ENCODE data around the gene CDH24. TPM values are rescaled to one million over a fixed set of nuclear protein-coding genes. Genes with fewer than 3 reads are reported as not detected.

Gene CDH24
- total RNA-seq, 2 donors from 2014 or later: 16.9 to 17.2 TPM

DNA sequence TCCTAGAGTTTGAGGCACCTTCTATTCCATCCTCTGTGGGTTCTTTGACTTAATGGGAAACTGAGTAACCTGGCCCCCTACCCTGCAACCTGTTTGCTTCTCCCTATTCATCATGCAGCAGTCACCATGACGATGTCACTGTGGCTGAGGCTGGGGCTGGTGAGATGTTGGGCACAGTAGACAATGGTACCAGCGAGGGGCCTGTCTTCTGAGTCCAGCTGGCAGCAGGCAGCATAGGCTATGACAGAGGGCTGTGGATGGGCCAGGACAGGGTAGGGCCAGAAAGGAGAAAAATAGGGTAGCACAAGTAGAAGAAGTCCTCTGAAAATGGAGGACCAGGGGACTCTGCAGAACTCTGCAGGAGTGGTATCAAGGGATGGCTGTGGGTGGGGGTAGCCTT, 45.5 kb upstream of the CDH24 start:
- H3K4me1 Mint-ChIP-seq: peaks cover 63% of the 10 kb centered on the region

DNA sequence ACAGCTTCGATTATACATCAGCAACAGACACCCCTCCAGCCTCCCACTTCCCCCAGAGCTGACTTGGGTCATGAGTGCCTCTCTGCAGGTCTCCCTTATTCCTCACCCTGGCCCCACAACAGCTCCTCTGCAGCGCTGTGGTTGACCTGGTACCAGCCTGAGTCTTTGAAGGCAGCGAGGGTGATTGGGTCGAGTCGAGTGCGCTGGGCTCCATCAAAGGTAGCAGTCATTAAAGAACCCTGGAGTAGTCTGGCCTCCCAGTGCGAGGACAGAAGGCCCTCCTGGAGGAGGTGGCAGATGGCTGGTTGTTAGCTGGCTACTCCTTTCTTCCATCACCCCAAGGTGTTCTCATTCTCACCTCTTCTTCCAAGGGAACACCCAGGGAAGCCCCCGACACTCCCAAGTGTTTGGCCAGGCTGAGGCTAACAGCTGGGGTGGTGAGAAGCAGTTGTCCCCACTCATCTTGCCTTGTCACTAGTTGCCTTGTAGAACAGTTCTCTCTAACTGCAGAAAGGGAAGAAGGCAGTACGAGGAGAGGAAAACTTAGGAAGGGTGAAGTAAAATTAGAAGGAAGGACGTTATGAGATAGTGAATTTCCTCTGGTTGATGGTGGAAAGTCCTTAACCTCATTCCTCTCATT, 44.8 kb upstream of the CDH24 start:
- Histone ChIP-seq H3K4me1 (ENCODE audit: control insufficient read depth, insufficient read depth, low read length) (peaks cover 12% of the 10 kb centered on the region), H3K9ac (ENCODE audit: extremely low read depth, low read length, poor library complexity, severe bottlenecking) (no peak overlapping the region), H3K27me3 (ENCODE audit: control insufficient read depth, insufficient read depth, low read length, poor library complexity, severe bottlenecking) (no peaks in the 10 kb centered on the region), H3K36me3 (ENCODE audit: control insufficient read depth, insufficient read depth, low read length) (peaks cover 22% of the 10 kb centered on the region), H3K27ac (ENCODE audit: low read depth, low read length) (no peak overlapping the region), H3K9me3 (ENCODE audit: control insufficient read depth, low read length) (no peaks in the 10 kb centered on the region), H3K4me3 (ENCODE audit: low read length) (no peak overlapping the region)
- Mint-ChIP-seq H3K4me3 (no peak overlapping the region), H3K27me3 (ENCODE audit: insufficient read depth) (peaks cover 3% of the 10 kb centered on the region), H3K4me1 (peaks cover 65% of the 10 kb centered on the region), H3K27ac (no peak overlapping the region), H3K36me3 (ENCODE audit: low read depth) (peaks cover 22% of the 10 kb centered on the region), H3K9me3 (no peaks in the 10 kb centered on the region)
- 87 to 94% methylated on average over 7 to 10 of the region's 10 CpGs for WGBS, 2 experiments (ENCODE audit: insufficient coverage in 1 of 2, insufficient read length in 1 of 2)
- no peak for DNase-seq
- TF ChIP-seq, protein P1, sequence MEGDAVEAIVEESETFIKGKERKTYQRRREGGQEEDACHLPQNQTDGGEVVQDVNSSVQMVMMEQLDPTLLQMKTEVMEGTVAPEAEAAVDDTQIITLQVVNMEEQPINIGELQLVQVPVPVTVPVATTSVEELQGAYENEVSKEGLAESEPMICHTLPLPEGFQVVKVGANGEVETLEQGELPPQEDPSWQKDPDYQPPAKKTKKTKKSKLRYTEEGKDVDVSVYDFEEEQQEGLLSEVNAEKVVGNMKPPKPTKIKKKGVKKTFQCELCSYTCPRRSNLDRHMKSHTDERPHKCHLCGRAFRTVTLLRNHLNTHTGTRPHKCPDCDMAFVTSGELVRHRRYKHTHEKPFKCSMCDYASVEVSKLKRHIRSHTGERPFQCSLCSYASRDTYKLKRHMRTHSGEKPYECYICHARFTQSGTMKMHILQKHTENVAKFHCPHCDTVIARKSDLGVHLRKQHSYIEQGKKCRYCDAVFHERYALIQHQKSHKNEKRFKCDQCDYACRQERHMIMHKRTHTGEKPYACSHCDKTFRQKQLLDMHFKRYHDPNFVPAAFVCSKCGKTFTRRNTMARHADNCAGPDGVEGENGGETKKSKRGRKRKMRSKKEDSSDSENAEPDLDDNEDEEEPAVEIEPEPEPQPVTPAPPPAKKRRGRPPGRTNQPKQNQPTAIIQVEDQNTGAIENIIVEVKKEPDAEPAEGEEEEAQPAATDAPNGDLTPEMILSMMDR (conservative IDR thresholded peaks at IDR 0.05): no peak

More for the DNA sequence above, 45.5 kb upstream of the CDH24 start:
- Mint-ChIP-seq H3K36me3 (ENCODE audit: low read depth) (peaks cover 15% of the 10 kb centered on the region), H3K27me3 (ENCODE audit: insufficient read depth) (peaks cover 3% of the 10 kb centered on the region), H3K9me3 (no peaks in the 10 kb centered on the region), H3K4me3 (no peak overlapping the region), H3K27ac (no peak overlapping the region)
- no peaks in the 10 kb centered on the region for H3K9me3 ChIP-seq (ENCODE audit: control insufficient read depth, low read length)
- no peaks in the 10 kb centered on the region for H3K27me3 ChIP-seq (ENCODE audit: control insufficient read depth, insufficient read depth, low read length, poor library complexity, severe bottlenecking)
- H3K36me3 ChIP-seq (ENCODE audit: control insufficient read depth, insufficient read depth, low read length): peaks cover 15% of the 10 kb centered on the region
- H3K4me3 ChIP-seq (ENCODE audit: low read length): no peak overlapping the region
- TF ChIP-seq, protein P1 (conservative IDR thresholded peaks at IDR 0.05): no peak
- 93 to 100% methylated on average over 2 of the region's 2 CpGs for WGBS, 2 experiments (ENCODE audit: insufficient coverage in 1 of 2, insufficient read length in 1 of 2)
- no peak overlapping the region for H3K27ac ChIP-seq (ENCODE audit: low read depth, low read length)
- no peak for DNase-seq
- no peak overlapping the region for H3K9ac ChIP-seq (ENCODE audit: extremely low read depth, low read length, poor library complexity, severe bottlenecking)
- H3K4me1 ChIP-seq (ENCODE audit: control insufficient read depth, insufficient read depth, low read length): peaks cover 12% of the 10 kb centered on the region

DNA sequence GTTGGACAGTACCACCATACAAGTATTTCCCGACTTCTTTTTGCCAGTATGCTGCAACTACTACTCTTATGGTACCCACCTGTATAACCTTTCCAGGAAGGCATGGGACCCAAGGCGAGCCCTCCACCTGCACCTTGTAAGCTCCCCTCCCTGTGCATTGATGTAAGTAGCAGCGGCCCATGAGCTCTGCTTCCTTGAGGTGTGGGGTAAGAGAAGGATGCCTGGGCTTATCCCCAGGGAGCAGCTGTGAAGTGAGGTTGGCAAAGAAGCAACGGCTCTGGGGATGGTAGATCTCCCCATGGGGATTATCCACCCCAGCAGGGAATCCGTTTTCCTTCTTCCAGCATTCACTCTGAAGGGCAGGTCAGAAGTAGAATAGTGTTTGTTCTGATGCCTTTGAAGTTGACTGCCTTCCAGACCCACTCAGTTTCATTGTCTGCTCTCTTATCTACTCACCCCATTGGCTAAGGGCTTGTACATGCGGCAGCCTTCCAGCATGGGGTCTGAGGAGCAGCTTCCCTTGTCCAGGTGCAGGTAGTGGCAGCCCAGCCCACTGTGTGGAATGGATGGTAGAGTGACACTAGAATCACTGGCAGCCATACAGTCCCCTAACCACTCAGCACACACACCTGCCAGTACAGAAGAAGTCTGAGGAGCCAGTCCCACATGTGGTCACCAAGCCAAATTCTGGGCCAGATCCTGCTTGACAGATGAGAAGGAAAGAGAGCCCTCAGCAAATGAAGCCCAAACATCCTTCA, 44.1 kb upstream of the CDH24 start:
- H3K9me3 Mint-ChIP-seq: no peaks in the 10 kb centered on the region
- Histone ChIP-seq H3K9me3 (ENCODE audit: control insufficient read depth, low read length) (no peaks in the 10 kb centered on the region), H3K36me3 (ENCODE audit: control insufficient read depth, insufficient read depth, low read length) (peaks cover 29% of the 10 kb centered on the region), H3K9ac (ENCODE audit: extremely low read depth, low read length, poor library complexity, severe bottlenecking) (no peak overlapping the region), H3K27ac (ENCODE audit: low read depth, low read length) (no peak overlapping the region), H3K4me1 (ENCODE audit: control insufficient read depth, insufficient read depth, low read length) (peaks cover 15% of the 10 kb centered on the region), H3K4me3 (ENCODE audit: low read length) (no peak overlapping the region), H3K27me3 (ENCODE audit: control insufficient read depth, insufficient read depth, low read length, poor library complexity, severe bottlenecking) (no peaks in the 10 kb centered on the region)
- H3K36me3 Mint-ChIP-seq (ENCODE audit: low read depth): peaks cover 27% of the 10 kb centered on the region
- peak; percentile 78 for DNase-seq
- peak overlapping the region; percentile 35 for H3K27ac Mint-ChIP-seq
- H3K4me1 Mint-ChIP-seq: peaks cover 67% of the 10 kb centered on the region
- no peak overlapping the region for H3K4me3 Mint-ChIP-seq
- TF ChIP-seq, protein P1 (conservative IDR thresholded peaks at IDR 0.05): no peak
- 61 to 93% methylated on average over 3 to 6 of the region's 6 CpGs for WGBS, 2 experiments (ENCODE audit: insufficient coverage in 1 of 2, insufficient read length in 1 of 2)
- H3K27me3 Mint-ChIP-seq (ENCODE audit: insufficient read depth): peaks cover 3% of the 10 kb centered on the region
